PC-3 (cell line): Measurements from ENCODE around the gene NEU2. TPM values are rescaled to one million over a fixed set of nuclear protein-coding genes. Genes with fewer than 3 reads are reported as not detected.
A peak's percentile ranks its signal among the peaks of the same experiment; 100 is the strongest.

Source experiments
- ATAC-seq: fragments of 200-7000 bp; cut with Tn5 transposase; 2 replicates; pipeline ENCODE4 v1.9.1; 2020; ENCODE audit warnings: mild to moderate bottlenecking, moderate library complexity
- BruUV-seq: library from RNA; stranded (reverse); fragments of 400-500 nt; replicated peaks from 2 replicates; lab custom pipeline; 2021; lab: Mats Ljungman, UMichigan
- CTCF ChIA-PET: fragments of 300-600 bp; sonication (Branson Sonifier 250); formaldehyde crosslinking; loops from one replicate; lab custom pipeline; 2022; ENCODE audit warnings: antibody characterized with exemption; lab: Charles Lee
- POLR2A ChIA-PET: fragments of 300-600 bp; sonication (Branson Sonifier 250); formaldehyde crosslinking; loops from one replicate; lab custom pipeline; 2022; ENCODE audit warnings: antibody characterized with exemption; ENCODE audit not compliant: unreplicated experiment; lab: Charles Lee
- DNase-seq: peaks from one replicate; pipeline ENCODE4 v3.0.0-alpha.2; 2015
- H2AFZ ChIP-seq: fragments of 300-600 bp; sonication (generic); 2 replicates; pipeline ENCODE4 v1.6.0; 2016; ENCODE audit warnings: antibody characterized with exemption, low read length
- H3F3A ChIP-seq: fragments of 300-600 bp; sonication (generic); one replicate; pipeline ENCODE4 v1.6.0; 2017; ENCODE audit warnings: antibody characterized with exemption, low read length, control low read depth, mild to moderate bottlenecking; ENCODE audit not compliant: unreplicated experiment
- H3K27ac ChIP-seq: fragments of 300-600 bp; sonication (generic); 2 replicates; pipeline ENCODE4 v1.5.1; 2016; ENCODE audit warnings: mild to moderate bottlenecking, low read length
- H3K27me3 ChIP-seq: fragments of 300-600 bp; sonication (generic); 2 replicates; pipeline ENCODE4 v1.6.1; 2016; ENCODE audit warnings: low read length, mixed read lengths
- H3K36me3 ChIP-seq: fragments of 300-600 bp; sonication (generic); 2 replicates; pipeline ENCODE4 v1.6.1; 2016; ENCODE audit warnings: low read depth, mixed run types, low read length, mixed read lengths
- H3K4me1 ChIP-seq: fragments of 300-600 bp; sonication (generic); 2 replicates; pipeline ENCODE4 v1.5.1; 2016; ENCODE audit warnings: low read length; ENCODE audit not compliant: insufficient read depth
- H3K4me2 ChIP-seq: fragments of 300-600 bp; sonication (generic); 2 replicates; pipeline ENCODE4 v1.6.0; 2016; ENCODE audit warnings: low read length
- H3K4me3 ChIP-seq: fragments of 300-600 bp; sonication (generic); 2 replicates; pipeline ENCODE4 v1.5.1; 2016; ENCODE audit warnings: mild to moderate bottlenecking, low read length, mixed read lengths
- H3K79me2 ChIP-seq: fragments of 300-600 bp; sonication (generic); 2 replicates; pipeline ENCODE4 v1.6.1; 2017; ENCODE audit warnings: low read length, mixed read lengths
- H3K9ac ChIP-seq: fragments of 300-600 bp; sonication (generic); 2 replicates; pipeline ENCODE4 v1.6.0; 2016; ENCODE audit warnings: mild to moderate bottlenecking, low read length
- H3K9me2 ChIP-seq: fragments of 300-600 bp; sonication (generic); replicated peaks from 2 replicates; pipeline ENCODE4 v1.6.1; 2016; ENCODE audit warnings: mixed run types, low read length, mixed read lengths
- H3K9me3 ChIP-seq: fragments of 300-600 bp; sonication (generic); 2 replicates; pipeline ENCODE4 v1.6.1; 2016; ENCODE audit warnings: low read length, mixed read lengths
- H4K20me1 ChIP-seq: fragments of 300-600 bp; sonication (generic); 2 replicates; pipeline ENCODE4 v1.6.1; 2016; ENCODE audit warnings: low read length, mixed read lengths
- CTCF ChIP-seq: fragments of 300-600 bp; sonication (generic); conservative IDR thresholded peaks from 2 replicates; pipeline ENCODE4 v1.5.1; 2017; ENCODE audit warnings: antibody characterized with exemption, low read depth, mild to moderate bottlenecking, low read length
- EZH2 ChIP-seq: fragments of 300-600 bp; sonication (generic); IDR thresholded peaks from one replicate; pipeline ENCODE4 v1.6.1; 2017; ENCODE audit warnings: antibody characterized with exemption, mild to moderate bottlenecking, low read length; ENCODE audit not compliant: unreplicated experiment
- EZH2phosphoT487 ChIP-seq: fragments of 300-600 bp; sonication (generic); IDR thresholded peaks from 2 replicates; pipeline ENCODE4 v1.6.1; 2018; ENCODE audit warnings: mild to moderate bottlenecking, antibody characterized with exemption, low read length, borderline replicate concordance
- intact Hi-C: fragments of 100-400 bp; cut with micrococcal nuclease; formaldehyde crosslinking; loops from 2 replicates; pipeline ENCODE4 v1.9.0; 2023
- total RNA-seq: library from RNA; depleted of rRNA; stranded (reverse); fragments of >200 nt; gene quantifications from 2 replicates; pipeline ENCODE4 v1.2.3, GENCODE V29; 2014

NEU2 gene
- total RNA-seq, 1 experiment from 2014 or later = 4.5 TPM

- H4K20me1 ChIP-seq = no peaks in the 10 kb centered on the region
- no peaks in the 10 kb centered on the region for H3F3A ChIP-seq
- no peak overlapping the region for H3K4me3 ChIP-seq
- no TSS peak for BruUV-seq
- no peaks in the 10 kb centered on the region for H3K79me2 ChIP-seq
- peaks cover 4% of the 10 kb centered on the region for H3K4me1 ChIP-seq
- DNase-seq = peak; percentile 8
- TF ChIP-seq CTCF = 0 out of 2 replicates have a peak, but pooled peaks have one; percentile 11
- no peak for TF ChIP-seq EZH2phosphoT487
- POLR2A ChIA-PET = no interaction called here
- no peaks in the 10 kb centered on the region for H3K36me3 ChIP-seq
- no peak overlapping the region for H2AFZ ChIP-seq
- no peaks in the 10 kb centered on the region for H3K9me2 ChIP-seq
- CTCF ChIA-PET = no interaction called here
- intact Hi-C loops = no loop called here
- no peaks in the 10 kb centered on the region for H3K27me3 ChIP-seq
- no peak overlapping the region for H3K9ac ChIP-seq
- H3K27ac ChIP-seq = no peak overlapping the region
- peak; percentile 35; the same call in 1 of the 2 replicates for ATAC-seq
- no peaks in the 10 kb centered on the region for H3K9me3 ChIP-seq
- H3K4me2 ChIP-seq = no peak overlapping the region
Measured at GRCh38 chr2:233061591-233062450, 29.3 kb downstream of the NEU2 start.

- TF ChIP-seq CTCF (no peak), EZH2phosphoT487 (no peak), EZH2 (no peak)
- Histone ChIP-seq H3K27me3 (no peaks in the 10 kb centered on the region), H3K4me2 (no peak overlapping the region), H3K4me3 (no peak overlapping the region), H4K20me1 (no peaks in the 10 kb centered on the region), H3K79me2 (no peaks in the 10 kb centered on the region), H3K36me3 (no peaks in the 10 kb centered on the region), H3K4me1 (peaks cover 9% of the 10 kb centered on the region), H3K9ac (no peak overlapping the region), H2AFZ (no peak overlapping the region), H3K27ac (no peak overlapping the region), H3F3A (no peaks in the 10 kb centered on the region), H3K9me2 (no peaks in the 10 kb centered on the region), H3K9me3 (no peaks in the 10 kb centered on the region)
- DNase-seq = no peak
- BruUV-seq = no TSS peak
- no peak for ATAC-seq
- POLR2A ChIA-PET = no interaction called here
- intact Hi-C loops = no loop called here
- CTCF ChIA-PET = interaction anchor here (0.7 kb wide), 1 partner anchor 9 kb away, joined by 5 read pairs; no protein-coding TSS in a partner anchor
Measured at GRCh38 chr2:233062451-233062850, 30.0 kb downstream of the NEU2 start.

DNA sequence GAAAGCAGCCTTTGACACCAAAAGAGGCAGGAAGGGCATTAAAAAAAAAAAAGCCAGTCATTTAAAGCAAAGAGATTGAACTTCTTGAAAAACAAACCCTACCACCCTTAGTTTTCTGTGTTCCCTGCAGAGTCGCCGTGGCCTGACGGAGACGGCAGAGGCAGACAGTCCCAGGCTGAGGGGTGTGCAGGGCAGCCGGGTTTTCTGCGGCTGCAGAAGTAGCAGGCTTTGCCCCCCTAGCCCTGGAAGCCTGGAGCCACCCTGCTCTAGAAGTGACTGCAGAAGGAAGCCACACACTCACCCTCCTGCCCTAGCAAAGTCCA, 30.4 kb downstream of the NEU2 start:
- intact Hi-C loops = no loop called here
- H3K27ac ChIP-seq = no peak overlapping the region
- ChIA-PET POLR2A (no interaction called here), CTCF (interaction anchor here (0.7 kb wide), 1 partner anchor 9 kb away, joined by 5 read pairs; no protein-coding TSS in a partner anchor)
- TF ChIP-seq EZH2 (no peak), EZH2phosphoT487 (no peak), CTCF (no peak)
- H3F3A ChIP-seq = no peaks in the 10 kb centered on the region
- no peaks in the 10 kb centered on the region for H3K9me3 ChIP-seq
- no peak for DNase-seq
- no peaks in the 10 kb centered on the region for H3K36me3 ChIP-seq
- no peak overlapping the region for H2AFZ ChIP-seq
- peaks cover 13% of the 10 kb centered on the region for H3K4me1 ChIP-seq
- no peak overlapping the region for H3K9ac ChIP-seq
- H3K4me3 ChIP-seq = no peak overlapping the region
- H4K20me1 ChIP-seq = no peaks in the 10 kb centered on the region
- H3K9me2 ChIP-seq = no peaks in the 10 kb centered on the region
- no peak for ATAC-seq
- H3K27me3 ChIP-seq = no peaks in the 10 kb centered on the region
- no TSS peak for BruUV-seq
- no peaks in the 10 kb centered on the region for H3K79me2 ChIP-seq
- no peak overlapping the region for H3K4me2 ChIP-seq
